GM12872 (cell line): ENCODE data around the gene DPP4.

ENCODE experiments used
- CTCF ChIP-seq: IDR thresholded peaks from 3 replicates; pipeline ENCODE4 v1.5.1; 2011; ENCODE audit warnings: low read depth, mild to moderate bottlenecking, low read length, moderate library complexity; ENCODE audit not compliant: insufficient read depth

DPP4 gene

GRCh38 chr2:162053808-162054155 is 20.2 kb downstream of the DPP4 start:
- TF ChIP-seq CTCF = no peak

- TF ChIP-seq CTCF = no peak
Observed at GRCh38 chr2:162053066-162053807, 20.8 kb downstream of the DPP4 start.

- no peak for TF ChIP-seq CTCF
Observed at GRCh38 chr2:162050513-162050961, 23.5 kb downstream of the DPP4 start.

- TF ChIP-seq CTCF = no peak
Observed at GRCh38 chr2:162044586-162044985, 29.4 kb downstream of the DPP4 start.

- TF ChIP-seq CTCF = no peak
Observed at GRCh38 chr2:162043132-162043531, 30.9 kb downstream of the DPP4 start.

- no peak for TF ChIP-seq CTCF
Observed at GRCh38 chr2:162041485-162041884, 32.5 kb downstream of the DPP4 start.

- no peak for TF ChIP-seq CTCF
Observed at GRCh38 chr2:162038725-162039124, 35.3 kb downstream of the DPP4 start.
